Measurements from ENCODE around the gene GABBR2. TPM values are rescaled to one million over a fixed set of nuclear protein-coding genes. Genes with fewer than 3 reads are reported as not detected.

GABBR2 gene
- total RNA-seq, 1 donor from 2014 or later = 116 TPM

DNA sequence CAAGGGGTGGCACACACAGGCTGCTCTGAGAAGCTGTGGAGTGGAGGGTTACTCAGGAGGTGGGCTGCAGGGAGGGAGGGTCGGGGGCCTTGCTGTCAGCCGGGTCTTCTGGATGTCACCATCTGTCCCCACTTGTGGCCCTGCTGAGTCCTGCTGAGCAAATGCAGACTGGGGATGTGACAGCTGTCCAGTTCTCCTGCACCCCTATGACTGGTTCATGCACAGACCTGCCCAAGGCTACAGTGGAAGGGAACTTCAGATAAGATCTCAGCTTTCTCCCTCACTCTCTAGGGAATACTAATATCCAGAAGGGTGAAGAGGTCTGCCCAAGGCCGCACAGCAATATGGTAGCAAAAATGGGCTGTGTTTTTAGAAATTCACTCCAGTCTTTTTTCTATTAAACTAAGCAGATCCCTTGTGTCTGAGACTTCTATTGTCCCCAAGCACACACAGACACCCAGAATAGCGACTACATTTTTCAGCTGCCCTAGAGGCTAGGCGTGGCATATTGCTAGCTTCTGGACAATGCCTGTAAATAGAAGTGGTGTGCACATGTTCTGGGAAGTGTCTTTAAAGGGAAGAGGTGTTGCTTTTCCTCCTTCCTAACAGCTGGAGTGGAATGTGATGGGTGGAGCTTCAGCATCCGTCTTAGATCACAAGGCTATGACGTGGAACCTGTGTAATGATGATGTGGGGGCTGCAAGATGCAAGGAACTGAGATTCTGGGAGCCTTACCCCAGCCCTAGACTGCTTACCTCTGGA is 402.2 kb downstream of the GABBR2 start:
- peak; percentile 51 for DNase-seq
- peak overlapping the region; percentile 93 for H3K27ac Mint-ChIP-seq (ENCODE audit: unreplicated experiment)

DNA sequence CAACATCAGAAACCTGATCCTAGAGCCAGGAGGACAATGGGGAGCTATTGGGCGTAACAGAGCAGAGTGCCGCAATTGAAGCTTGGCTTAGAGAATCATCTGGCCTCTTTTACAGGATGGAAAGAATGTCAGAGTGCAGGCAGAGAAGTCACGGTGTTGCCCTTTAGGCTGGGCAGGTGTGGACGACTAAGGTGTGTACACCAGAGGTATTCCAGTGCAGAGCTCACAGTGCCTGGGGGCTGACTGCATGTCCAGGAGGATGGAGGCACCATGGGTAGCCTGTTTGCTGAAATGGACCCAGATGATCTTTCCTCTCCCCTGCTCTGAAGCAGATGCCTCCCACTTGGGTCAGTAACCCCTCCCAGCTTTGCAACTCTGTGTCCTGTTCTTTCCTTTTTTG is 404.4 kb downstream of the GABBR2 start:
- no peak for DNase-seq
- Mint-ChIP-seq H3K36me3 (ENCODE audit: unreplicated experiment) (peaks cover 7% of the 10 kb centered on the region), H3K27me3 (ENCODE audit: unreplicated experiment) (peaks cover 18% of the 10 kb centered on the region), H3K9me3 (ENCODE audit: unreplicated experiment) (peaks cover 18% of the 10 kb centered on the region), H3K4me1 (ENCODE audit: low read depth, unreplicated experiment) (peaks cover 23% of the 10 kb centered on the region), H3K4me3 (ENCODE audit: unreplicated experiment) (no peak overlapping the region), H3K27ac (ENCODE audit: unreplicated experiment) (peak overlapping the region; percentile 15)
- TF ChIP-seq, protein P1, sequence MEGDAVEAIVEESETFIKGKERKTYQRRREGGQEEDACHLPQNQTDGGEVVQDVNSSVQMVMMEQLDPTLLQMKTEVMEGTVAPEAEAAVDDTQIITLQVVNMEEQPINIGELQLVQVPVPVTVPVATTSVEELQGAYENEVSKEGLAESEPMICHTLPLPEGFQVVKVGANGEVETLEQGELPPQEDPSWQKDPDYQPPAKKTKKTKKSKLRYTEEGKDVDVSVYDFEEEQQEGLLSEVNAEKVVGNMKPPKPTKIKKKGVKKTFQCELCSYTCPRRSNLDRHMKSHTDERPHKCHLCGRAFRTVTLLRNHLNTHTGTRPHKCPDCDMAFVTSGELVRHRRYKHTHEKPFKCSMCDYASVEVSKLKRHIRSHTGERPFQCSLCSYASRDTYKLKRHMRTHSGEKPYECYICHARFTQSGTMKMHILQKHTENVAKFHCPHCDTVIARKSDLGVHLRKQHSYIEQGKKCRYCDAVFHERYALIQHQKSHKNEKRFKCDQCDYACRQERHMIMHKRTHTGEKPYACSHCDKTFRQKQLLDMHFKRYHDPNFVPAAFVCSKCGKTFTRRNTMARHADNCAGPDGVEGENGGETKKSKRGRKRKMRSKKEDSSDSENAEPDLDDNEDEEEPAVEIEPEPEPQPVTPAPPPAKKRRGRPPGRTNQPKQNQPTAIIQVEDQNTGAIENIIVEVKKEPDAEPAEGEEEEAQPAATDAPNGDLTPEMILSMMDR (IDR thresholded peaks at IDR 0.05; ENCODE audit: partially characterized antibody, unreplicated experiment) = no peak

More for the DNA sequence above, 402.2 kb downstream of the GABBR2 start:
- peak overlapping the region; percentile 55 for H3K4me3 Mint-ChIP-seq (ENCODE audit: unreplicated experiment)
- TF ChIP-seq, protein P1 (IDR thresholded peaks at IDR 0.05; ENCODE audit: partially characterized antibody, unreplicated experiment) = no peak
- H3K9me3 Mint-ChIP-seq (ENCODE audit: unreplicated experiment) = peaks cover 16% of the 10 kb centered on the region
- peaks cover 19% of the 10 kb centered on the region for H3K27me3 Mint-ChIP-seq (ENCODE audit: unreplicated experiment)
- peaks cover 23% of the 10 kb centered on the region for H3K4me1 Mint-ChIP-seq (ENCODE audit: low read depth, unreplicated experiment)
- H3K36me3 Mint-ChIP-seq (ENCODE audit: unreplicated experiment) = peaks cover 4% of the 10 kb centered on the region

DNA sequence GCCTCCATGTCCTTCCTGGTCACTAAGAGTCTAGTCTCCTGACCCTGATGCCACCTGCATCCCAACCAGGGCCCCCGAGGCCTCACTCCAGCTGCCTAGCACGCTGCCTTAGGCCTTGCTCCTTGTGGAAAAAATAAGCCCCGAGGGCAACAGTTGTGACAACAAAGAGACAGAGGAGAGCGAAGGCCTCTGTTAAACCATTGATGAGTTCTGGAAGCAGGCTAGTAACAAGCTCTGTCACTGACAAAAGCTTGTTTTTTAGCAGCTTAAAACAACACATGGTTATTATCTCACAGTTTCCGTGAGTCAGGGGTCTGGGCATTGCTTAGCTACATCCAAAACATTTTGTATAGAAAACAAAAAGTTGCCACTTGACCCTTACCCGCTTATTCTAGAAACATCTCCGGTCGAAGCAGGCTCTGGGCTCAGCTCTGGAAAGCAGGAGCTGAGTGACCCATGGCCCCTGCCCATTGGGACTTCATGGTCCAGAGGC is 405.1 kb downstream of the GABBR2 start:
- H3K27me3 Mint-ChIP-seq (ENCODE audit: unreplicated experiment) = peaks cover 17% of the 10 kb centered on the region
- DNase-seq = no peak
- H3K27ac Mint-ChIP-seq (ENCODE audit: unreplicated experiment) = peak overlapping the region; percentile 15
- peaks cover 23% of the 10 kb centered on the region for H3K4me1 Mint-ChIP-seq (ENCODE audit: low read depth, unreplicated experiment)
- H3K9me3 Mint-ChIP-seq (ENCODE audit: unreplicated experiment) = peaks cover 18% of the 10 kb centered on the region
- TF ChIP-seq, protein P1 (IDR thresholded peaks at IDR 0.05; ENCODE audit: partially characterized antibody, unreplicated experiment) = no peak
- H3K4me3 Mint-ChIP-seq (ENCODE audit: unreplicated experiment) = no peak overlapping the region
- peaks cover 7% of the 10 kb centered on the region for H3K36me3 Mint-ChIP-seq (ENCODE audit: unreplicated experiment)

DNA sequence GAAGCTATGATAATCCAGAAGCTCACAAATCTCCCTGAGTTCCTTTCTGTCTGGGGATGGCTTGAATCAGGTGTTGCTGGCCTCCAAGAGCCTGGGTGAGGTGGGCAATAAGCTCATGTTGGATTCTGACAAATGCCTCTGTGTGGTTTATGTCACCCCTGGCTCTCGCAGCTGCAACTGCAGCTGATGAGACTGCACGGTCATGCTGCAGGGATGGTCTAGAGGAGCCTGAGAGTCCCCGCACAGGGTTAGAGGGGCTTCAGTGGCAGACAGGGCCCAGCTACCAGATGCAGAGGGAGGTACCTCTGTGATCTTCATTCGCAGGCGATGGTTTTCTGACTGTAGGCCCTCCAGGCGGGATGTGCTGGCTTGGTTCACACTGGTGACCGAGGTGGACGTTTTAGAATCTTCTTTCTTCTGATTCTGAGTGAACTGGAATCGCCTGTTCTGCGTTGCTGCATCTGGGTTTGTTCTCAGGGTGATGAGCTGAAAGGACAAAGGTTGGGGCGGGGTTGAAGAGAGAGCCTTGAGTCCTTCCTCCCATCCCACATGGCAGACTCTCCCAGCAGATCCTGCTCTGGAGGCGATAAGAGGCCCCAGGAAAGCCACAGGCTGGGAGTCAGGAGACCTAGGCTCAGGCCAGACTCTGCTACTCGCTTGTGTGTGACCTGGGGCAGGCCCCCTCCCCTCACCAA is 405.6 kb downstream of the GABBR2 start:
- Mint-ChIP-seq H3K27me3 (ENCODE audit: unreplicated experiment) (peaks cover 17% of the 10 kb centered on the region), H3K36me3 (ENCODE audit: unreplicated experiment) (peaks cover 4% of the 10 kb centered on the region), H3K4me1 (ENCODE audit: low read depth, unreplicated experiment) (peaks cover 20% of the 10 kb centered on the region), H3K4me3 (ENCODE audit: unreplicated experiment) (no peak overlapping the region), H3K27ac (ENCODE audit: unreplicated experiment) (no peak overlapping the region), H3K9me3 (ENCODE audit: unreplicated experiment) (peaks cover 18% of the 10 kb centered on the region)
- TF ChIP-seq, protein P1 (IDR thresholded peaks at IDR 0.05; ENCODE audit: partially characterized antibody, unreplicated experiment) = no peak
- DNase-seq = no peak
